ENCODE results near the gene APC. TPM values are rescaled to one million over a fixed set of nuclear protein-coding genes. Genes with fewer than 3 reads are reported as not detected.
A peak's percentile ranks its signal among the peaks of the same experiment; 100 is the strongest.

Gene APC
- total and polyA plus RNA-seq, 2 of the 8 experiments (the other 6 are each of a cell fraction or from before 2014, with no cell fraction given) = 6.8 to 41.9 TPM

- TF ChIP-seq CTBP2 (IDR thresholded peaks at IDR 0.05; ENCODE audit: borderline replicate concordance, insufficient read depth, insufficient read length, low read length) (no peak), E2F6 (IDR thresholded peaks at IDR 0.05) (peak; percentile 100), BRCA1 (IDR thresholded peaks at IDR 0.05; ENCODE audit: low read depth, low read length) (peak; percentile 93), SP4 (IDR thresholded peaks at IDR 0.05; ENCODE audit: low read length) (no peak), TAF7 (optimal IDR thresholded peaks at IDR 0.05; ENCODE audit: borderline replicate concordance, low read depth, low read length) (peak; percentile 41), RXRA (IDR thresholded peaks at IDR 0.05; ENCODE audit: insufficient read depth, low read depth, low read length) (no peak)
Observed at GRCh38 chr5:112860929-112861637, 123.4 kb downstream of the APC start, which contains the start of gene SRP19 (continued).
